PC-9 (cell line): ENCODE data around the gene PHC3. TPM values are rescaled to one million over a fixed set of nuclear protein-coding genes. Genes with fewer than 3 reads are reported as not detected.

Source experiments
- BruUV-seq: library from RNA; stranded (reverse); fragments of 400-500 nt; replicated peaks from 2 replicates; lab custom pipeline; 2021; lab: Mats Ljungman, UMichigan
- CTCF ChIA-PET: fragments of 300-600 bp; sonication (Branson Sonifier 250); formaldehyde crosslinking; loops from one replicate; lab custom pipeline; 2022; ENCODE audit warnings: antibody characterized with exemption; lab: Charles Lee
- POLR2A ChIA-PET: fragments of 300-600 bp; sonication (Branson Sonifier 250); formaldehyde crosslinking; loops from one replicate; lab custom pipeline; 2022; ENCODE audit warnings: antibody characterized with exemption; ENCODE audit not compliant: unreplicated experiment; lab: Charles Lee
- DNase-seq, 2 experiments: peaks; one replicate each; pipeline versions ENCODE4 v3.0.0 to v3.0.0-alpha.2; 2015 to 2022; ENCODE audit warnings: mixed read lengths in 1 of 2
- H2AFZ ChIP-seq: fragments of 200-600 bp; sonication (generic); 2 replicates; pipeline ENCODE4 v1.8.1; 2017; ENCODE audit warnings: antibody characterized with exemption
- H3F3A ChIP-seq: fragments of 200-600 bp; sonication (generic); 2 replicates; pipeline ENCODE4 v1.8.1; 2017; ENCODE audit warnings: antibody characterized with exemption, mild to moderate bottlenecking, low read depth; ENCODE audit not compliant: insufficient read depth
- H3K27ac ChIP-seq: fragments of 200-600 bp; sonication (generic); 2 replicates; pipeline ENCODE4 v1.6.1; 2016; ENCODE audit warnings: mixed run types
- H3K27me3 ChIP-seq: fragments of 200-600 bp; sonication (generic); 2 replicates; pipeline ENCODE4 v1.6.1; 2016; ENCODE audit warnings: low read depth, mixed run types; ENCODE audit not compliant: insufficient read depth
- H3K36me3 ChIP-seq: fragments of 200-600 bp; sonication (generic); 2 replicates; pipeline ENCODE4 v1.6.1; 2016; ENCODE audit warnings: low read depth, mixed run types
- H3K4me1 ChIP-seq: fragments of 200-600 bp; sonication (generic); replicated peaks from 2 replicates; pipeline ENCODE4 v1.6.1; 2016; ENCODE audit warnings: mixed run types; ENCODE audit not compliant: insufficient read depth
- H3K4me2 ChIP-seq: fragments of 200-600 bp; sonication (generic); 2 replicates; pipeline ENCODE4 v1.6.1; 2017; ENCODE audit warnings: mixed run types
- H3K4me3 ChIP-seq: fragments of 200-600 bp; sonication (generic); 2 replicates; pipeline ENCODE4 v1.6.1; 2016; ENCODE audit warnings: mixed run types
- H3K79me2 ChIP-seq: fragments of 200-600 bp; sonication (generic); 2 replicates; pipeline ENCODE4 v1.6.1; 2017; ENCODE audit warnings: low read depth, mixed run types
- H3K9me2 ChIP-seq: fragments of 200-600 bp; sonication (generic); 2 replicates; pipeline ENCODE4 v1.8.1; 2017; ENCODE audit warnings: mild to moderate bottlenecking; ENCODE audit not compliant: insufficient read depth
- H3K9me3 ChIP-seq: fragments of 200-600 bp; sonication (generic); 2 replicates; pipeline ENCODE4 v1.8.1; 2016; ENCODE audit warnings: low read depth; ENCODE audit not compliant: insufficient read depth
- H4K20me1 ChIP-seq: fragments of 200-600 bp; sonication (generic); 2 replicates; pipeline ENCODE4 v1.8.1; 2017; ENCODE audit not compliant: insufficient read depth
- CTCF ChIP-seq: fragments of 200-600 bp; sonication (generic); conservative IDR thresholded peaks from 2 replicates; pipeline ENCODE4 v1.6.1; 2017; ENCODE audit warnings: mixed run types, antibody characterized with exemption, mild to moderate bottlenecking, moderate library complexity
- EZH2 ChIP-seq: fragments of 200-600 bp; sonication (generic); IDR thresholded peaks from 2 replicates; pipeline ENCODE4 v1.8.0; 2017; ENCODE audit warnings: antibody characterized with exemption, low read depth
- intact Hi-C: fragments of 100-400 bp; cut with micrococcal nuclease; formaldehyde crosslinking; loops from one replicate; pipeline ENCODE4 v1.10.0; 2022; ENCODE audit not compliant: unreplicated experiment
- total RNA-seq: library from RNA; stranded (reverse); gene quantifications from 2 replicates; pipeline ENCODE4 v1.2.3, GENCODE V29; 2021

Gene PHC3
- total RNA-seq, 1 experiment from 2014 or later: 80.8 TPM

GRCh38 chr3:170142373-170142772 is 39.2 kb downstream of the PHC3 start:
- Histone ChIP-seq H3K9me2 (no peaks in the 10 kb centered on the region), H3K4me3 (no peak overlapping the region), H3K9me3 (no peaks in the 10 kb centered on the region), H3K27me3 (no peaks in the 10 kb centered on the region), H3K27ac (no peak overlapping the region), H3F3A (no peaks in the 10 kb centered on the region), H3K4me2 (no peak overlapping the region), H3K79me2 (peaks cover 25% of the 10 kb centered on the region; the same call in 1 of the 2 replicates), H4K20me1 (peaks cover 12% of the 10 kb centered on the region), H3K4me1 (no peaks in the 10 kb centered on the region), H2AFZ (no peak overlapping the region), H3K36me3 (peaks cover 18% of the 10 kb centered on the region; the same call in 1 of the 2 replicates)
- intact Hi-C loops: no loop called here
- BruUV-seq: no TSS peak
- ChIA-PET POLR2A (interaction anchor here (0.7 kb wide), 1 partner anchor 600 kb away, joined by 5 read pairs; no protein-coding TSS in a partner anchor), CTCF (no interaction called here)
- TF ChIP-seq CTCF: no peak
- TF ChIP-seq EZH2: no peak
- DNase-seq: no peak

GRCh38 chr3:170137986-170138385 is 43.5 kb downstream of the PHC3 start:
- TF ChIP-seq EZH2 (no peak), CTCF (no peak)
- Histone ChIP-seq H3K36me3 (peaks cover 13% of the 10 kb centered on the region), H3K4me2 (no peak overlapping the region), H3K27ac (no peak overlapping the region), H3K9me3 (no peaks in the 10 kb centered on the region), H3K4me3 (no peak overlapping the region), H3K79me2 (peaks cover 16% of the 10 kb centered on the region), H3K4me1 (no peaks in the 10 kb centered on the region), H4K20me1 (peaks cover 9% of the 10 kb centered on the region), H2AFZ (no peak overlapping the region), H3F3A (no peaks in the 10 kb centered on the region), H3K9me2 (no peaks in the 10 kb centered on the region), H3K27me3 (no peaks in the 10 kb centered on the region)
- no peak for DNase-seq
- ChIA-PET CTCF (no interaction called here), POLR2A (no interaction called here)
- BruUV-seq: no TSS peak
- intact Hi-C loops: no loop called here

- H4K20me1 ChIP-seq: no peaks in the 10 kb centered on the region; the same call in 1 of the 2 replicates
- H3K36me3 ChIP-seq: peaks cover 44% of the 10 kb centered on the region
- peaks cover 21% of the 10 kb centered on the region for H3F3A ChIP-seq
- POLR2A ChIA-PET: no interaction called here
- H3K27me3 ChIP-seq: no peaks in the 10 kb centered on the region
- BruUV-seq: no TSS peak
- intact Hi-C loops: no loop called here
- TF ChIP-seq EZH2 (no peak), CTCF (no peak)
- no peaks in the 10 kb centered on the region for H3K4me1 ChIP-seq
- no peak overlapping the region for H3K4me3 ChIP-seq
- no peaks in the 10 kb centered on the region for H3K9me2 ChIP-seq
- H3K79me2 ChIP-seq: peaks cover 9% of the 10 kb centered on the region
- CTCF ChIA-PET: no interaction called here
- no peak overlapping the region for H3K4me2 ChIP-seq
- no peak overlapping the region for H3K27ac ChIP-seq
- no peak for DNase-seq
- no peak overlapping the region for H2AFZ ChIP-seq
- H3K9me3 ChIP-seq: no peaks in the 10 kb centered on the region
These were observed 49.2 kb downstream of the PHC3 start for GRCh38 chr3:170132335-170132734.
